Sigmoid colon (tissue), 4 donors: ENCODE results near the gene ADK.

ENCODE experiments used
- POLR2AphosphoS5 ChIP-seq, 4 donors: sonication (generic); formaldehyde crosslinking; IDR thresholded peaks; one replicate each; pipeline ENCODE4 v1.6.1; 2017; ENCODE audit warnings: antibody characterized with exemption in 4 of 4
- TF ChIP-seq, protein P1 (sequence below), 4 experiments: fragments of 450-650 bp in 3 of 4; fragments of 200-600 bp in 1 of 4; IDR thresholded peaks; one replicate each; pipeline ENCODE4 v1.5.1; 2016 to 2019; ENCODE audit warnings: antibody characterized with exemption in 4 of 4, mild to moderate bottlenecking in 3 of 4, moderate library complexity in 2 of 4

DNA sequence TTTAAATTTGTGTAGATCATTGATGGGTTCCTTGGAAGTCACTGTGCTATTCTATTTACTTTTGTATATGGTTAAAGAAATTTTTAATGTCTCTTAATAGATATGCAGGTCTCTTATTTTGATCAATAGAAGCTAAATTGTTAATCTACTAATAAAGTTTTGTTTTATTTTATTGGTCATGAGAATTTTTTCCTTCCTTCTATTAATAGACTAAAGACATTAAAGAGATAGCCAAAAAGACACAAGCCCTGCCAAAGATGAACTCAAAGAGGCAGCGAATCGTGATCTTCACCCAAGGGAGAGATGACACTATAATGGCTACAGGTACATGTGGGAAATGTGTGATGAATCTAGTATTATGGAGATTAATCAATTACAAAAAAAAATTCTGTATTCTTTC is 449.1 kb downstream of the ADK start:
- TF ChIP-seq POLR2AphosphoS5 (IDR thresholded peaks at IDR 0.05) = no peak
- TF ChIP-seq, protein P1, sequence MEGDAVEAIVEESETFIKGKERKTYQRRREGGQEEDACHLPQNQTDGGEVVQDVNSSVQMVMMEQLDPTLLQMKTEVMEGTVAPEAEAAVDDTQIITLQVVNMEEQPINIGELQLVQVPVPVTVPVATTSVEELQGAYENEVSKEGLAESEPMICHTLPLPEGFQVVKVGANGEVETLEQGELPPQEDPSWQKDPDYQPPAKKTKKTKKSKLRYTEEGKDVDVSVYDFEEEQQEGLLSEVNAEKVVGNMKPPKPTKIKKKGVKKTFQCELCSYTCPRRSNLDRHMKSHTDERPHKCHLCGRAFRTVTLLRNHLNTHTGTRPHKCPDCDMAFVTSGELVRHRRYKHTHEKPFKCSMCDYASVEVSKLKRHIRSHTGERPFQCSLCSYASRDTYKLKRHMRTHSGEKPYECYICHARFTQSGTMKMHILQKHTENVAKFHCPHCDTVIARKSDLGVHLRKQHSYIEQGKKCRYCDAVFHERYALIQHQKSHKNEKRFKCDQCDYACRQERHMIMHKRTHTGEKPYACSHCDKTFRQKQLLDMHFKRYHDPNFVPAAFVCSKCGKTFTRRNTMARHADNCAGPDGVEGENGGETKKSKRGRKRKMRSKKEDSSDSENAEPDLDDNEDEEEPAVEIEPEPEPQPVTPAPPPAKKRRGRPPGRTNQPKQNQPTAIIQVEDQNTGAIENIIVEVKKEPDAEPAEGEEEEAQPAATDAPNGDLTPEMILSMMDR (IDR thresholded peaks at IDR 0.05) = no peak
